GM23338 (cell line): ENCODE results near the gene FBXO24. TPM values are rescaled to one million over a fixed set of nuclear protein-coding genes. Genes with fewer than 3 reads are reported as not detected.

Experiments
- EZH2 ChIP-seq: fragments of 200-600 bp; sonication (generic); IDR thresholded peaks from one replicate; pipeline ENCODE4 v1.8.0; 2017; ENCODE audit warnings: antibody characterized with exemption, mild to moderate bottlenecking, low read depth; ENCODE audit not compliant: unreplicated experiment
- ZNF114 ChIP-seq: fragments of 250-450 bp; sonication (Bioruptor Pico); IDR thresholded peaks from 2 replicates; pipeline ENCODE4 v1.5.0; 2020; ENCODE audit warnings: mild to moderate bottlenecking, moderate library complexity
- polyA plus RNA-seq: library from polyadenylated mRNA; unstranded; fragments of >200 nt; fragmentation: Nextera tagmentation; extraction: Ambion mirVana; gene quantifications from 2 replicates; pipeline ENCODE4 v1.2.1, GENCODE V29; 2016
- small RNA-seq: library from RNA; depleted of rRNA; stranded (forward); fragments of <200 nt; gene quantifications from one replicate; pipeline ENCODE3, GENCODE V24; 2014; ENCODE audit warnings: low replicate concordance
- total RNA-seq: library from RNA; depleted of rRNA; stranded (reverse); fragments of >200 nt; shearing (Covaris generic); gene quantifications from 2 replicates; pipeline ENCODE4 v1.2.3, GENCODE V29; 2014; rRNA removed
- TF ChIP-seq, protein P1 (sequence below): IDR thresholded peaks from one replicate; pipeline ENCODE4 v1.6.1; 2018; ENCODE audit warnings: antibody characterized with exemption; ENCODE audit not compliant: unreplicated experiment

FBXO24 gene
- total and polyA plus RNA-seq, 2 experiments from 2014 or later, result 2.1 to 2.4 TPM

DNA sequence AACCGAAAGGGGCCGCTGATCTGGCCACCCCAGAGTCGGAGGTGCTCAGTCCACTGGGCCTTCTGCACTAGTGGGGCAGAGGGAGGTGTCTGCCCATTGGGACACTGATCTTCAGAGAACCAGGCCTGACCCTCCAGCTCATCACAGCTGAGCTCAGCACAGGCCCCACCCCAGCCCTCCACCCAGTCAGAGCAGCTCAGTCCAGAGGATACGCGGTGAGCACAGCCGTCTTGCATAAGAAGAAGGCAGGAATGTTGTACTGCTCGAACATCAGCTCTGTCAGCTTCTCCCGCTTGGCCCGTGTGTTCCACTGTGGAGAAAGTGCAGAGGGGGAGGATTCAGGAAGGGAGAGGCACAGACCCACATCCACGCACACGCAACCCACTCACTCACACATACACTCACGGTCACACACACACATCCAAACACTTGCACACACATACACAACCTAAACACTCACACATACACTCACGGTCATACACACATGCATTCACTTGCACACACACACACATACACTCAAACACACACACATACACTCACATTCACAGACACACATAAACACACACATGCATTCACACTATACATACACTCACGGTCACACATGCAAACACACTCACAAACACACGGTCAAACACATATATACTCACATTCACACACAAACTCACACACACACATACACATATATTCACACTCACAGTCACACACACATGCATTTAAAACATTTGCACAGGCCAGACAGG is 63.9 kb downstream of the FBXO24 start (continued):
- TF ChIP-seq EZH2, result no peak
- TF ChIP-seq, protein P1, sequence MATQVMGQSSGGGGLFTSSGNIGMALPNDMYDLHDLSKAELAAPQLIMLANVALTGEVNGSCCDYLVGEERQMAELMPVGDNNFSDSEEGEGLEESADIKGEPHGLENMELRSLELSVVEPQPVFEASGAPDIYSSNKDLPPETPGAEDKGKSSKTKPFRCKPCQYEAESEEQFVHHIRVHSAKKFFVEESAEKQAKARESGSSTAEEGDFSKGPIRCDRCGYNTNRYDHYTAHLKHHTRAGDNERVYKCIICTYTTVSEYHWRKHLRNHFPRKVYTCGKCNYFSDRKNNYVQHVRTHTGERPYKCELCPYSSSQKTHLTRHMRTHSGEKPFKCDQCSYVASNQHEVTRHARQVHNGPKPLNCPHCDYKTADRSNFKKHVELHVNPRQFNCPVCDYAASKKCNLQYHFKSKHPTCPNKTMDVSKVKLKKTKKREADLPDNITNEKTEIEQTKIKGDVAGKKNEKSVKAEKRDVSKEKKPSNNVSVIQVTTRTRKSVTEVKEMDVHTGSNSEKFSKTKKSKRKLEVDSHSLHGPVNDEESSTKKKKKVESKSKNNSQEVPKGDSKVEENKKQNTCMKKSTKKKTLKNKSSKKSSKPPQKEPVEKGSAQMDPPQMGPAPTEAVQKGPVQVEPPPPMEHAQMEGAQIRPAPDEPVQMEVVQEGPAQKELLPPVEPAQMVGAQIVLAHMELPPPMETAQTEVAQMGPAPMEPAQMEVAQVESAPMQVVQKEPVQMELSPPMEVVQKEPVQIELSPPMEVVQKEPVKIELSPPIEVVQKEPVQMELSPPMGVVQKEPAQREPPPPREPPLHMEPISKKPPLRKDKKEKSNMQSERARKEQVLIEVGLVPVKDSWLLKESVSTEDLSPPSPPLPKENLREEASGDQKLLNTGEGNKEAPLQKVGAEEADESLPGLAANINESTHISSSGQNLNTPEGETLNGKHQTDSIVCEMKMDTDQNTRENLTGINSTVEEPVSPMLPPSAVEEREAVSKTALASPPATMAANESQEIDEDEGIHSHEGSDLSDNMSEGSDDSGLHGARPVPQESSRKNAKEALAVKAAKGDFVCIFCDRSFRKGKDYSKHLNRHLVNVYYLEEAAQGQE, result no peak
- no peak for TF ChIP-seq ZNF114 (CRISPR knock-in tag)

Small RNA genes within 50 kb of the gene (small RNA-seq; reads per million reads assigned to genes)
- not detected for gene SAP25

Other genes with a start within 250 kb of the FBXO24 start
- gene PILRB, start 228.2 kb upstream of the FBXO24 start, total RNA-seq, result 21.6 and 43.0 TPM in 2 replicates
- gene PILRB, start 228.2 kb upstream of the FBXO24 start, polyA plus RNA-seq, result 25.3 and 25.5 TPM in 2 replicates
- 0.38 and 2.6 TPM in 2 replicates for gene PILRA, start 212.8 kb upstream of the FBXO24 start, total RNA-seq
- 5.3 and 5.9 TPM in 2 replicates for gene PILRA, start 212.8 kb upstream of the FBXO24 start, polyA plus RNA-seq
- gene ZCWPW1, start 157.6 kb upstream of the FBXO24 start, total RNA-seq, result 0.59 and 1.0 TPM in 2 replicates
- 2.7 and 4.3 TPM in 2 replicates for gene ZCWPW1, start 157.6 kb upstream of the FBXO24 start, polyA plus RNA-seq
- gene MEPCE, start 156.5 kb upstream of the FBXO24 start, total RNA-seq, result 21.7 and 32.6 TPM in 2 replicates
- gene MEPCE, start 156.5 kb upstream of the FBXO24 start, polyA plus RNA-seq, result 10.0 and 11.4 TPM in 2 replicates
- gene PPP1R35, start 149.8 kb upstream of the FBXO24 start, total RNA-seq, result 47.8 and 58.9 TPM in 2 replicates
- gene PPP1R35, start 149.8 kb upstream of the FBXO24 start, polyA plus RNA-seq, result 89.3 and 106 TPM in 2 replicates
- gene SPACDR, start 122.1 kb upstream of the FBXO24 start, total RNA-seq, result 0.52 TPM in 1 of 2 replicates, not detected in the other
- gene SPACDR, start 122.1 kb upstream of the FBXO24 start, polyA plus RNA-seq, result 0.42 TPM in 1 of 2 replicates, not detected in the other
- gene TSC22D4, start 107.1 kb upstream of the FBXO24 start, total RNA-seq, result 22.6 and 24.9 TPM in 2 replicates
- 14.6 and 16.4 TPM in 2 replicates for gene TSC22D4, start 107.1 kb upstream of the FBXO24 start, polyA plus RNA-seq
- 2.3 and 4.9 TPM in 2 replicates for gene NYAP1, start 102.4 kb upstream of the FBXO24 start, total RNA-seq
- 0.19 and 0.49 TPM in 2 replicates for gene NYAP1, start 102.4 kb upstream of the FBXO24 start, polyA plus RNA-seq
- 2.4 and 8.9 TPM in 2 replicates for gene AGFG2, start 47.1 kb upstream of the FBXO24 start, total RNA-seq
- gene AGFG2, start 47.1 kb upstream of the FBXO24 start, polyA plus RNA-seq, result 2.2 and 2.3 TPM in 2 replicates
- 2.0 and 4.1 TPM in 2 replicates for gene SAP25, start 12.4 kb upstream of the FBXO24 start, total RNA-seq
- 3.8 and 3.9 TPM in 2 replicates for gene SAP25, start 12.4 kb upstream of the FBXO24 start, polyA plus RNA-seq
- gene LRCH4, start 199 bp upstream of the FBXO24 start, total RNA-seq, result 51.0 and 51.5 TPM in 2 replicates
- 21.4 and 21.8 TPM in 2 replicates for gene LRCH4, start 199 bp upstream of the FBXO24 start, polyA plus RNA-seq
- gene PCOLCE, start 16.0 kb downstream of the FBXO24 start, total RNA-seq, result 33.3 and 45.5 TPM in 2 replicates
- 70.4 and 81.2 TPM in 2 replicates for gene PCOLCE, start 16.0 kb downstream of the FBXO24 start, polyA plus RNA-seq
- gene MOSPD3, start 26.2 kb downstream of the FBXO24 start, total RNA-seq, result 15.1 and 15.3 TPM in 2 replicates
- gene MOSPD3, start 26.2 kb downstream of the FBXO24 start, polyA plus RNA-seq, result 18.6 and 23.5 TPM in 2 replicates
- gene TFR2, start 55.2 kb downstream of the FBXO24 start, total RNA-seq, result 4.2 and 5.6 TPM in 2 replicates
- 3.7 and 4.3 TPM in 2 replicates for gene TFR2, start 55.2 kb downstream of the FBXO24 start, polyA plus RNA-seq
- gene ACTL6B, start 70.1 kb downstream of the FBXO24 start, total RNA-seq, result 0.69 TPM in 1 of 2 replicates, not detected in the other
- gene ACTL6B, start 70.1 kb downstream of the FBXO24 start, polyA plus RNA-seq, result 2.5 and 3.5 TPM in 2 replicates
- 153 and 156 TPM in 2 replicates for gene GNB2, start 87.4 kb downstream of the FBXO24 start, total RNA-seq
- 112 and 113 TPM in 2 replicates for gene GNB2, start 87.4 kb downstream of the FBXO24 start, polyA plus RNA-seq
- gene GIGYF1, start 107.9 kb downstream of the FBXO24 start, total RNA-seq, result 50.6 and 69.8 TPM in 2 replicates
- 40.0 and 40.4 TPM in 2 replicates for gene GIGYF1, start 107.9 kb downstream of the FBXO24 start, polyA plus RNA-seq
- 87.3 and 110 TPM in 2 replicates for gene POP7, start 119.8 kb downstream of the FBXO24 start, total RNA-seq
- 216 and 219 TPM in 2 replicates for gene POP7, start 119.8 kb downstream of the FBXO24 start, polyA plus RNA-seq
- 0.89 TPM in 1 of 2 replicates, not detected in the other for gene EPO, start 134.1 kb downstream of the FBXO24 start, total RNA-seq
- gene EPO, start 134.1 kb downstream of the FBXO24 start, polyA plus RNA-seq, result 0.97 and 1.0 TPM in 2 replicates
- 0.03 TPM in 1 of 2 replicates, not detected in the other for gene ZAN, start 147.3 kb downstream of the FBXO24 start, total RNA-seq
- 0.07 TPM in 1 of 2 replicates, not detected in the other for gene ZAN, start 147.3 kb downstream of the FBXO24 start, polyA plus RNA-seq
- gene EPHB4, start 241.2 kb downstream of the FBXO24 start, total RNA-seq, result 145 and 164 TPM in 2 replicates
- gene EPHB4, start 241.2 kb downstream of the FBXO24 start, polyA plus RNA-seq, result 22.6 and 23.3 TPM in 2 replicates